Activated CD4-positive, alpha-beta T cell treated with anti-CD3 and anti-CD28 coated beads for 36 hours (primary cell): ENCODE measurements around the gene TOP3A. TPM values are rescaled to one million over a fixed set of nuclear protein-coding genes. Genes with fewer than 3 reads are reported as not detected.
A peak's percentile ranks its signal among the peaks of the same experiment; 100 is the strongest.

Experiments used
- ATAC-seq: fragments of 200-7000 bp; cut with Tn5 transposase; one replicate; pipeline ENCODE4 v1.10.0; 2021; ENCODE audit warnings: mild to moderate bottlenecking, moderate library complexity
- CTCF ChIA-PET: fragments of 350-600 bp; sonication (Branson Sonifier 250); formaldehyde crosslinking; loops from one replicate; lab custom pipeline; 2021; ENCODE audit warnings: antibody characterized with exemption; lab: Charles Lee
- POLR2A ChIA-PET: fragments of 350-600 bp; sonication (Branson Sonifier 250); formaldehyde crosslinking; loops from one replicate; lab custom pipeline; 2021; ENCODE audit warnings: antibody characterized with exemption, inconsistent platforms; lab: Charles Lee
- DNase-seq: peaks from one replicate; pipeline ENCODE4 v3.0.0-alpha.2; 2020
- H3K27ac Mint-ChIP-seq: one replicate; pipeline ENCODE4 v1.8.0; 2021; ENCODE audit warnings: mixed read lengths
- H3K27me3 Mint-ChIP-seq: one replicate; pipeline ENCODE4 v1.8.0; 2021; ENCODE audit warnings: mixed read lengths
- H3K36me3 Mint-ChIP-seq: one replicate; pipeline ENCODE4 v1.8.0; 2021; ENCODE audit warnings: low read depth, mixed read lengths
- H3K4me1 Mint-ChIP-seq: one replicate; pipeline ENCODE4 v1.8.0; 2021; ENCODE audit warnings: mixed read lengths
- H3K4me3 Mint-ChIP-seq: one replicate; pipeline ENCODE4 v1.8.0; 2021; ENCODE audit warnings: mild to moderate bottlenecking, moderate library complexity, mixed read lengths
- H3K9me3 Mint-ChIP-seq: one replicate; pipeline ENCODE4 v1.8.0; 2021; ENCODE audit warnings: low read depth, mixed read lengths
- intact Hi-C, 2 experiments: fragments of 100-400 bp; cut with DNase I in 1 of 2; cut with micrococcal nuclease in 1 of 2; formaldehyde crosslinking; loops; one replicate each; pipeline versions ENCODE4 v1.14.2 to v1.15.1; 2022 to 2024; cut with DNase I, micrococcal nuclease
- total RNA-seq, 2 experiments: library from RNA; stranded (reverse); gene quantifications; one replicate each; pipeline ENCODE4 v1.2.3, GENCODE V29; 2021

TOP3A gene
- total RNA-seq, 2 experiments from 2014 or later: 44.1 to 57.9 TPM

DNA sequence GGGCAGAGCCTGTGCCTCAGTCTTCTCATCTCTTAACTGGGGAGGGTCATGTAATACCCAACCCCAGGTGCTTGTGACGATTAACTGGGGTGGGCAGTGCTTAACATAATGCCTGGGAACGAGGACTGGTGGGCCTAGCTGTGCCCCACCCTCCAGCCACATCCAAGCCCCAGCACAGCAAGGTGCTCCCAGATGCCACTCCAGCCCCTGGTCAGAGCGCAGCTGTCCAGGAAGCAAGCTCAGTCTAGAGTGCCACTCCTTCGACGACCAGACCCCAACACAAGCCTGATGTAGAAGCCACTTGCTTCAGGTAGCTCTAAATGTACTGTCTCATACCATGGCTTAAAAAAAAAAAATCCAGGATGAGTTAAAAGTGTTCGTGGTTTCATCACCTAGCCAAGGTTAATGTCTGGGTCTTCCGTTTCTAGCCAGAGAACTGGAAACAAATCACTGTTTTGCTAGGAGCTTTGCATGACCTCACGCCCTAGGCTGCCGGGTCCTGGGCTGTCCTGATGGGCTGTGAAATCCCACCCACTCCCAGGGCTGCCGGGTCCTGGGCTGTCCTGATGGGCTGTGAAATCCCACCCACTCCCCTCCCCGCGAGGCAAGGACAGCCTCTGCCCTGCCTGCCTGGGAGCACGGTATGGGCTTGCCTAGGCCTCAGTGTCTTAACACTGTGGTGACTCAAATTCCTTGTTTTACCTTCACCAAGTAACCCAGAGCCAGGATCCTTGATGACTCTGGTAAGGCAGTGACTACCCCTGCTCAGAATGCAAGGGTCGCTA, 46.7 kb downstream of the TOP3A start:
- peaks cover 8% of the 10 kb centered on the region for H3K36me3 Mint-ChIP-seq
- peaks cover 3% of the 10 kb centered on the region for H3K4me1 Mint-ChIP-seq
- POLR2A ChIA-PET: no interaction called here
- ATAC-seq (peak; percentile 55), DNase-seq (no peak)
- no peak overlapping the region for H3K4me3 Mint-ChIP-seq
- no peaks in the 10 kb centered on the region for H3K9me3 Mint-ChIP-seq
- intact Hi-C loops: no loop called here
- no peak overlapping the region for H3K27ac Mint-ChIP-seq
- no peaks in the 10 kb centered on the region for H3K27me3 Mint-ChIP-seq
- CTCF ChIA-PET: interaction anchor here (0.7 to 0.8 kb wide), 3 partner anchors 17 to 42 kb away, joined by 3 to 6 read pairs (median 5); no protein-coding TSS in a partner anchor

GRCh38 chr17:18267366-18267765, 47.4 kb downstream of the TOP3A start:
- H3K4me3 Mint-ChIP-seq: no peak overlapping the region
- no peaks in the 10 kb centered on the region for H3K27me3 Mint-ChIP-seq
- H3K27ac Mint-ChIP-seq: no peak overlapping the region
- H3K36me3 Mint-ChIP-seq: peaks cover 5% of the 10 kb centered on the region
- intact Hi-C loops: no loop called here
- ATAC-seq (no peak), DNase-seq (no peak)
- no peaks in the 10 kb centered on the region for H3K9me3 Mint-ChIP-seq
- ChIA-PET CTCF (interaction anchor here (0.7 kb wide), 1 partner anchor 18 kb away, joined by 5 read pairs; no protein-coding TSS in a partner anchor), POLR2A (no interaction called here)
- peaks cover 4% of the 10 kb centered on the region for H3K4me1 Mint-ChIP-seq

DNA sequence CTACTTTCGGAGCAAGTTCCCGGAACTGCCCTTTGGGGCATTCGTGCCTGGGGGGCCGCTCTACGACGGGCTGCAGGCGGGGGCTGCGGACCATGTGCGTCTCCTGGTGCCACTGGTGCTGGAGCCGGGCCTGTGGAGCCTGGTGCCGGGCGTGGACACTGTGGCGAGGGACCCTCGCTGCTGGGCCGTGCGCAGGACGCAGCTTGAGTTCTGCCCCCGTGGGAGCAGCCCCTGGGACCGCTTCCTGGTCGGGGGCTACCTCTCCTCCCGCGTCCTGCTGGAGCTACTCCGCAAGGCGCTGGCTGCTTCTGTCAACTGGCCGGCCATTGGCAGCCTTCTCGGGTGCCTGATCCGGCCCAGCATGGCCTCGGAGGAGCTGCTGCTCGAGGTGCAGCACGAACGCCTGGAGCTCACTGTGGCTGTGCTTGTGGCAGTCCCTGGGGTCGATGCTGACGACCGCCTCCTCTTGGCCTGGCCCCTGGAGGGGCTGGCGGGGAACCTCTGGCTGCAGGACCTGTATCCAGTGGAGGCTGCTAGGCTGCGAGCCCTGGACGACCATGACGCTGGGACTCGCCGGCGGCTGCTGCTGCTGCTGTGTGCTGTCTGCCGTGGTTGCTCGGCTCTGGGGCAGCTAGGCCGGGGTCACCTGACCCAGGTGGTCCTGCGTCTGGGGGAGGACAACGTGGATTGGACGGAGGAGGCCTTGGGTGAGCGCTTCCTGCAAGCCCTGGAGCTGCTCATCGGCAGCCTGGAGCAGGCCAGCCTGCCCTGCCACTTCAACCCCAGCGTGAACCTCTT, 50.7 kb downstream of the TOP3A start:
- Mint-ChIP-seq H3K4me3 (no peak overlapping the region), H3K27ac (no peak overlapping the region), H3K9me3 (no peaks in the 10 kb centered on the region), H3K27me3 (no peaks in the 10 kb centered on the region), H3K4me1 (peaks cover 24% of the 10 kb centered on the region), H3K36me3 (no peaks in the 10 kb centered on the region)
- ChIA-PET CTCF (interaction anchor here (0.6 to 1.3 kb wide), 3 partner anchors 16 to 717 kb away, joined by 3 to 7 read pairs (median 3); no protein-coding TSS in a partner anchor), POLR2A (no interaction called here)
- no peak for DNase-seq
- intact Hi-C loops: no loop called here
- no peak for ATAC-seq

GRCh38 chr17:18262641-18263040, 52.2 kb downstream of the TOP3A start:
- CTCF ChIA-PET: no interaction called here
- Mint-ChIP-seq H3K36me3 (peaks cover 2% of the 10 kb centered on the region), H3K4me1 (peaks cover 31% of the 10 kb centered on the region), H3K27ac (no peak overlapping the region), H3K27me3 (no peaks in the 10 kb centered on the region), H3K9me3 (no peaks in the 10 kb centered on the region), H3K4me3 (no peak overlapping the region)
- intact Hi-C loops: no loop called here
- DNase-seq (no peak), ATAC-seq (no peak)
- POLR2A ChIA-PET: no interaction called here

DNA sequence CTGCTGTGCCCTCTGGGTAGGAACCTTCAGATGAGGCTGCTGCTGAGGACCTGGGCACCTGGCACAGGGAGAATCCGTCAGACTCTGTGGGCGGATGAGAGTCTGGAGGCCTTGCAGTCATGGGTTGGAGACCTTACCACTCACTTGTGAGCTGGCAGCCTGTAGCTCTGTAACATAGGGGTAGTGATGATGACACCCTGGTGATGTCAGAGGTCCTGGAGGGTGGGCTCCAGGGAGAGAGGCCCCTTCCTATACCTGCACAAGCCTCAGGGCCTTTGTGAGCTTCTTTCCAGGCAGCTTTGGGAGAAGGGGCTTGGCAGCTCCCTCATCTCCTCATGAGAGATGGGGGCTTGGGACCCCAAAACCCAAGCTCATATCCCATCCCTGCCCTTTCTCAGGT, 52.7 kb downstream of the TOP3A start:
- Mint-ChIP-seq H3K9me3 (no peaks in the 10 kb centered on the region), H3K4me3 (peak overlapping the region; percentile 76), H3K36me3 (peaks cover 2% of the 10 kb centered on the region), H3K4me1 (peaks cover 35% of the 10 kb centered on the region), H3K27ac (peak overlapping the region; percentile 55), H3K27me3 (no peaks in the 10 kb centered on the region)
- ChIA-PET CTCF (interaction anchor here (0.7 to 1.4 kb wide), 4 partner anchors 13 to 1127 kb away, joined by 3 read pairs; partner anchors contain the start of genes SMCR8 and TOP3A), POLR2A (no interaction called here)
- intact Hi-C loops: no loop called here
- ATAC-seq (no peak), DNase-seq (peak; percentile 29)

GRCh38 chr17:18261659-18262058, 53.1 kb downstream of the TOP3A start:
- peak overlapping the region; percentile 67 for H3K27ac Mint-ChIP-seq
- POLR2A ChIA-PET: interaction anchor here (0.7 kb wide), 1 partner anchor 91 kb away, joined by 3 read pairs; no protein-coding TSS in a partner anchor
- DNase-seq (no peak), ATAC-seq (no peak)
- CTCF ChIA-PET: interaction anchor here (0.7 to 1.4 kb wide), 4 partner anchors 13 to 1127 kb away, joined by 3 read pairs; partner anchors contain the start of genes SMCR8 and TOP3A
- peaks cover 39% of the 10 kb centered on the region for H3K4me1 Mint-ChIP-seq
- intact Hi-C loops: loop anchor here (2.0 kb wide), 3 partner anchors 53 to 223 kb away; partner anchors contain the start of genes ALKBH5 (in 1 of the 2), ATPAF2 (in 1 of the 2), GID4 (in 1 of the 2) and SMCR8 (in 1 of the 2)
- H3K36me3 Mint-ChIP-seq: peaks cover 5% of the 10 kb centered on the region
- H3K27me3 Mint-ChIP-seq: no peaks in the 10 kb centered on the region
- peak overlapping the region; percentile 76 for H3K4me3 Mint-ChIP-seq
- H3K9me3 Mint-ChIP-seq: no peaks in the 10 kb centered on the region

- H3K27me3 Mint-ChIP-seq: no peaks in the 10 kb centered on the region
Measured at GRCh38 chr17:18261146-18261515, 53.7 kb downstream of the TOP3A start.

GRCh38 chr17:18260332-18261145, 54.3 kb downstream of the TOP3A start, which contains the start of gene MIEF2:
TSS of gene MIEF2 (plus strand) at chr17:18260662. CDS start at chr17:18262721, 2,059 bp downstream.
- Mint-ChIP-seq H3K36me3 (peaks cover 5% of the 10 kb centered on the region), H3K4me1 (peaks cover 42% of the 10 kb centered on the region), H3K27ac (peak within 1 kb of the TSS; percentile 80), H3K4me3 (peak within 1 kb of the TSS; percentile 76), H3K9me3 (no peaks in the 10 kb centered on the region), H3K27me3 (no peaks in the 10 kb centered on the region)
- ATAC-seq (peak; percentile 92), DNase-seq (peak; percentile 96)
- ChIA-PET CTCF (interaction anchor here (0.7 to 1.4 kb wide), 2 partner anchors 12 to 54 kb away, joined by 3 to 4 read pairs; partner anchors contain the start of genes SMCR8 and TOP3A), POLR2A (interaction anchor here (0.7 kb wide), 1 partner anchor 89 kb away, joined by 3 read pairs; no protein-coding TSS in a partner anchor)
- intact Hi-C loops: loop anchor here (1.0 to 2.0 kb wide), 8 partner anchors 35 to 222 kb away; partner anchors contain the start of genes ALKBH5 (in 2 of the 2), SMCR8 (in 2 of the 2), ATPAF2 (in 1 of the 2) and GID4 (in 1 of the 2)

More at GRCh38 chr17:18261146-18261515, 53.7 kb downstream of the TOP3A start:
- ATAC-seq (peak; percentile 14), DNase-seq (peak; percentile 74)
- intact Hi-C loops: loop anchor here (2.0 kb wide), 3 partner anchors 54 to 222 kb away; partner anchors contain the start of genes ALKBH5 (in 1 of the 2), ATPAF2 (in 1 of the 2), GID4 (in 1 of the 2) and SMCR8 (in 1 of the 2)
- Mint-ChIP-seq H3K4me3 (peak overlapping the region; percentile 76), H3K9me3 (no peaks in the 10 kb centered on the region), H3K4me1 (peaks cover 40% of the 10 kb centered on the region), H3K36me3 (peaks cover 5% of the 10 kb centered on the region), H3K27ac (peak overlapping the region; percentile 67)
- ChIA-PET CTCF (interaction anchor here (0.7 to 1.4 kb wide), 3 partner anchors 13 to 54 kb away, joined by 3 to 4 read pairs (median 3); partner anchors contain the start of genes SMCR8 and TOP3A), POLR2A (interaction anchor here (0.7 kb wide), 1 partner anchor 90 kb away, joined by 3 read pairs; no protein-coding TSS in a partner anchor)

GRCh38 chr17:18259621-18260331, 55.0 kb downstream of the TOP3A start:
- intact Hi-C loops: loop anchor here (1.0 to 2.0 kb wide), 8 partner anchors 34 to 221 kb away; partner anchors contain the start of genes ALKBH5 (in 2 of the 2), SMCR8 (in 2 of the 2), ATPAF2 (in 1 of the 2) and GID4 (in 1 of the 2)
- peak overlapping the region; percentile 80 for H3K27ac Mint-ChIP-seq
- CTCF ChIA-PET: no interaction called here
- peaks cover 42% of the 10 kb centered on the region for H3K4me1 Mint-ChIP-seq
- DNase-seq: no peak
- POLR2A ChIA-PET: no interaction called here
- no peaks in the 10 kb centered on the region for H3K27me3 Mint-ChIP-seq
- peak overlapping the region; percentile 76 for H3K4me3 Mint-ChIP-seq
- no peaks in the 10 kb centered on the region for H3K9me3 Mint-ChIP-seq
- peaks cover 5% of the 10 kb centered on the region for H3K36me3 Mint-ChIP-seq
- ATAC-seq: no peak
